Tibial nerve (tissue), 4 donors: ENCODE results near the gene PNMA5. TPM values are rescaled to one million over a fixed set of nuclear protein-coding genes. Genes with fewer than 3 reads are reported as not detected.
A peak's percentile ranks its signal among the peaks of the same experiment; 100 is the strongest.

Source experiments
- DNase-seq, 2 donors: peaks; one replicate each; pipeline ENCODE4 v3.0.0-alpha.2; 2019; ENCODE audit warnings: low spot score in 2 of 2
- H3K27ac ChIP-seq, 4 donors: fragments of 200-600 bp; sonication (generic) in 3 of 4; one replicate each; pipeline ENCODE4 v1.5.1; 2017 to 2019; ENCODE audit warnings: mild to moderate bottlenecking in 1 of 4
- H3K27me3 ChIP-seq, 2 donors: fragments of 200-600 bp; sonication (generic) in 1 of 2; one replicate each; pipeline versions ENCODE4 v1.5.1 to v1.6.0; 2017 to 2019
- H3K36me3 ChIP-seq, 3 donors: fragments of 200-600 bp; sonication (generic); one replicate each; pipeline ENCODE4 v1.5.1; 2018 to 2019
- H3K4me1 ChIP-seq, 4 donors: fragments of 200-600 bp; sonication (generic) in 3 of 4; one replicate each; pipeline ENCODE4 v1.5.1; 2017 to 2019
- H3K4me3 ChIP-seq, 4 donors: fragments of 200-600 bp; sonication (generic) in 3 of 4; one replicate each; pipeline ENCODE4 v1.5.1; 2017 to 2019; ENCODE audit warnings: mild to moderate bottlenecking in 1 of 4, moderate library complexity in 1 of 4
- H3K9me3 ChIP-seq, 4 donors: fragments of 200-600 bp; sonication (generic) in 3 of 4; one replicate each; pipeline ENCODE4 v1.5.1; 2017 to 2019
- EP300 ChIP-seq, 2 donors: sonication (generic); formaldehyde crosslinking; IDR thresholded peaks; one replicate each; pipeline ENCODE4 v1.6.1; 2017; ENCODE audit warnings: antibody characterized with exemption in 2 of 2, mild to moderate bottlenecking in 1 of 2
- POLR2A ChIP-seq, 2 donors: fragments of 450-650 bp; IDR thresholded peaks; one replicate each; pipeline ENCODE4 v1.6.1; 2017; ENCODE audit warnings: antibody characterized with exemption in 2 of 2, mild to moderate bottlenecking in 2 of 2, moderate library complexity in 2 of 2
- WGBS, 2 donors: methylation state at CpG; one replicate each; pipeline ENCODE4 v1.1.5; 2018; 5-methylcytosine and 5-hydroxymethylcytosine counted together
- total RNA-seq, 4 donors: library from RNA; depleted of rRNA; stranded (reverse); fragments of >200 nt; gene quantifications; one replicate each; pipeline ENCODE4 v1.1.0, GENCODE V29; 2016
- TF ChIP-seq, protein P1 (sequence below), 5 experiments: fragments of 200-600 bp in 3 of 5; fragments of 450-650 bp in 2 of 5; sonication (generic) in 3 of 5; IDR thresholded peaks; one replicate each; pipeline ENCODE4 v1.5.1; 2016 to 2019; ENCODE audit warnings: antibody characterized with exemption in 5 of 5, mild to moderate bottlenecking in 3 of 5, moderate library complexity in 2 of 5

The PNMA5 gene
- total RNA-seq, 4 donors from 2014 or later = not detected

DNA sequence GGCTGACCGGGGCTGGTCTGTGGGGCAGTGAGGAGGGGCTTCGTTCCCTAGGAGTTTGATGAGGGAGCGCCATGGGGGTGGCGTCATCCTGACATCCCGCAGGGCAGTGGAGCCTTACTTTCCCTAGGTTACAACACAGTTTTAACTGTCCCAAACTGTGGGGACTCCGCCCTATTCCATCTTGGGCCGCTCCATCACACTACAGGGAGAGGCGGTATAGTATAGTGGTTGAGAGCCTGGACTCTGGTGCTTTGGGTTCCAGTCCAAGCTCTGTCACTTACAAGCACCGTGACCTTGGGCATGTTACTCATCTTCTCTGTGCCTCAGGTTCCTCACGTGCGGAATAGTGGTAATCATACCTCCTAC lies 51.9 kb downstream of the PNMA5 start:
- H3K27ac ChIP-seq = peak overlapping the region; percentile 69 to 91 (median 82)

DNA sequence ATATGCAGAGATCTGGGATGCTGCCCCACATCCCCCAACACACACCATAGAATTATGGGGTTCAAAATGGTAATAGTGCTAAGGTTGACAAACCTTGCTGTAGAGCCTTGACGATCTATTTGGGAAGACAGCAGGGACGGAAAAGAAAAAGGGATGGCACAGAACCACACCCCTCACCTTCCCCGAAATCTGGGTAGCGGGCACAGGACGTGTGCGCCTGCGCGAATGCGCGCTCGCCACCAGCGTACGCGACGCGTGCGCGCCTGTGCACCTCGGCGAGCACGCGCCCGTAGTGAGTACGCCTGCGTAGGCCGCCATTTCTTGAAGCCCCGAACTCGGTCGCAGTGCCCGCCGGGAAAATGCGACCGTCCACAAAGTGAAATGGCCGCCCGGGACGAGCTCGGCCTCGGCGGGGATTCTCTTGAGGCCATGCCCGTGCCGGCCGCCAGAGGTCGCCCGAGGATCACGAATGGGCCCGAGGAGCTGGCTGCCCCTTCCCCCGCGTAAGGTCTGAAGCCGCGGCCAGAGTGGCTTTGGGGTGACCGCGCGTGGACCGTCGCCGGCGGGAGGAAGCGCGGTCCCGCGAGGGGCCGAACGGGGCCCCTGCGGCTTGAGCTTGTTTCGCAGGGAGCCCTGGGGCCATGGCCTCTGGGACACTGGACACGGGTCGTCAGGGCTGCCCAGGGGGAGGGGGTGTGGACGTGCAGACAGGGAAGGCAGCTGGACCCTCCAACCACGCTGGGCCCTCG lies 52.4 kb downstream of the PNMA5 start:
- H3K4me3 ChIP-seq = peak overlapping the region; percentile 38 to 69 (median 48)
- H3K27me3 ChIP-seq = no peaks in the 10 kb centered on the region
- 0 to 59% methylated on average over 21 to 51 of the region's 70 CpGs for WGBS, 2 donors
- peak overlapping the region; percentile 69 to 91 (median 82) for H3K27ac ChIP-seq
- H3K9me3 ChIP-seq = no peaks in the 10 kb centered on the region
- H3K36me3 ChIP-seq = peaks cover 0 to 8% (median 0%) of the 10 kb centered on the region in 3 donors
- TF ChIP-seq POLR2A (IDR thresholded peaks at IDR 0.05) (no peak), EP300 (IDR thresholded peaks at IDR 0.05) (peak in 1 of 2 donors; percentile 88)
- TF ChIP-seq, protein P1, sequence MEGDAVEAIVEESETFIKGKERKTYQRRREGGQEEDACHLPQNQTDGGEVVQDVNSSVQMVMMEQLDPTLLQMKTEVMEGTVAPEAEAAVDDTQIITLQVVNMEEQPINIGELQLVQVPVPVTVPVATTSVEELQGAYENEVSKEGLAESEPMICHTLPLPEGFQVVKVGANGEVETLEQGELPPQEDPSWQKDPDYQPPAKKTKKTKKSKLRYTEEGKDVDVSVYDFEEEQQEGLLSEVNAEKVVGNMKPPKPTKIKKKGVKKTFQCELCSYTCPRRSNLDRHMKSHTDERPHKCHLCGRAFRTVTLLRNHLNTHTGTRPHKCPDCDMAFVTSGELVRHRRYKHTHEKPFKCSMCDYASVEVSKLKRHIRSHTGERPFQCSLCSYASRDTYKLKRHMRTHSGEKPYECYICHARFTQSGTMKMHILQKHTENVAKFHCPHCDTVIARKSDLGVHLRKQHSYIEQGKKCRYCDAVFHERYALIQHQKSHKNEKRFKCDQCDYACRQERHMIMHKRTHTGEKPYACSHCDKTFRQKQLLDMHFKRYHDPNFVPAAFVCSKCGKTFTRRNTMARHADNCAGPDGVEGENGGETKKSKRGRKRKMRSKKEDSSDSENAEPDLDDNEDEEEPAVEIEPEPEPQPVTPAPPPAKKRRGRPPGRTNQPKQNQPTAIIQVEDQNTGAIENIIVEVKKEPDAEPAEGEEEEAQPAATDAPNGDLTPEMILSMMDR (IDR thresholded peaks at IDR 0.05) = peak; percentile 63 to 96 (median 89)
- peaks cover 0 to 12% (median 2%) of the 10 kb centered on the region in 4 donors for H3K4me1 ChIP-seq
- peak; percentile 78 to 82 for DNase-seq

More for the DNA sequence above, 51.9 kb downstream of the PNMA5 start:
- WGBS, 2 donors = 41 to 56% methylated on average over 8 to 11 of the region's 11 CpGs
- Histone ChIP-seq H3K4me1 (peaks cover 0 to 12% (median 2%) of the 10 kb centered on the region in 4 donors), H3K36me3 (peaks cover 0 to 14% (median 0%) of the 10 kb centered on the region in 3 donors), H3K27me3 (no peaks in the 10 kb centered on the region), H3K9me3 (no peaks in the 10 kb centered on the region), H3K4me3 (peak overlapping the region; percentile 38 to 69 (median 48))
- DNase-seq = peak in 1 of 2 donors; percentile 9
- no peak for TF ChIP-seq EP300 (IDR thresholded peaks at IDR 0.05)
- TF ChIP-seq, protein P1 (IDR thresholded peaks at IDR 0.05) = no peak
- no peak for TF ChIP-seq POLR2A (IDR thresholded peaks at IDR 0.05)

Other genes starting within 250 kb of the PNMA5 start
- not detected for gene MAGEA2, start 240.3 kb downstream of the PNMA5 start, total RNA-seq
- not detected for gene CSAG3, start 234.9 kb downstream of the PNMA5 start, total RNA-seq
- gene MAGEA6, start 224.4 kb downstream of the PNMA5 start, total RNA-seq = not detected
- 10 to 100 TPM; 21.6 to 43.7 (median 28.3) TPM for gene CETN2, start 163.4 kb downstream of the PNMA5 start, total RNA-seq
- gene NSDHL, start 163.1 kb downstream of the PNMA5 start, total RNA-seq = 10 to 100 TPM in 3 of 4 donors, 1 to 10 TPM in 1; 8.0 to 16.8 (median 12.5) TPM
- 10 to 100 TPM; 17.1 to 55.1 (median 28.6) TPM for gene ZNF185, start 96.0 kb downstream of the PNMA5 start, total RNA-seq
- gene PNMA3, start 62.4 kb upstream of the PNMA5 start, total RNA-seq = under 1 TPM in 3 of 4 donors, not detected in 1; 0.20 to 0.30 (median 0.21) TPM
- 1 to 10 TPM; 1.8 to 3.6 (median 2.2) TPM for gene PNMA6A, start 78.3 kb upstream of the PNMA5 start, total RNA-seq
- gene MAGEA1, start 185.2 kb upstream of the PNMA5 start, total RNA-seq = not detected